SU-DHL-6 (cell line): Measurements from ENCODE around the gene C9orf43.
"Not testable (repeated sequence)": the region's sequence is repeated elsewhere in the genome, so short reads cannot be mapped to it uniquely, and the experiment has no call there.

Experiments used
- H2AFZ ChIP-seq: fragments of 200-600 bp; sonication (generic); 2 replicates; pipeline ENCODE4 v1.6.1; 2014; ENCODE audit warnings: low read depth, mild to moderate bottlenecking, moderate library complexity, mixed read lengths, antibody characterized with exemption, low read length; ENCODE audit not compliant: severe bottlenecking
- H3F3A ChIP-seq: fragments of 200-600 bp; shearing (Covaris generic); 2 replicates; pipeline ENCODE4 v1.6.0; 2016; ENCODE audit warnings: antibody characterized with exemption, mild to moderate bottlenecking; ENCODE audit not compliant: insufficient read depth
- H3K27ac ChIP-seq: fragments of 200-600 bp; sonication (generic); 2 replicates; pipeline ENCODE4 v1.5.1; 2016; ENCODE audit warnings: low read depth, mild to moderate bottlenecking, low read length, moderate library complexity, mixed read lengths
- H3K27me3 ChIP-seq: fragments of 200-600 bp; sonication (generic), shearing (Covaris generic); 2 replicates; pipeline ENCODE4 v1.6.0; 2014; ENCODE audit warnings: mild to moderate bottlenecking, low read length
- H3K36me3 ChIP-seq: fragments of 200-600 bp; sonication (generic); 2 replicates; pipeline ENCODE4 v1.6.1; 2014; ENCODE audit warnings: mild to moderate bottlenecking, low read length, mixed read lengths
- H3K4me2 ChIP-seq: fragments of 300-600, 200-600 bp; shearing (Covaris generic), sonication (generic); 2 replicates; pipeline ENCODE4 v1.6.0; 2014; ENCODE audit warnings: low read length, low read depth, mild to moderate bottlenecking; ENCODE audit not compliant: poor library complexity, severe bottlenecking
- H3K4me3 ChIP-seq: fragments of 200-600 bp; sonication (generic); 2 replicates; pipeline ENCODE4 v1.5.1; 2014; ENCODE audit warnings: antibody characterized with exemption, low read length, mild to moderate bottlenecking, mixed read lengths; ENCODE audit not compliant: insufficient read depth, poor library complexity, severe bottlenecking
- H3K79me2 ChIP-seq: fragments of 200-600 bp; sonication (generic); 2 replicates; pipeline ENCODE4 v1.6.1; 2014; ENCODE audit warnings: mild to moderate bottlenecking, low read length, moderate library complexity; ENCODE audit not compliant: insufficient read depth
- H3K9ac ChIP-seq: fragments of 200-600 bp; sonication (generic); 2 replicates; pipeline ENCODE4 v1.7.0; 2014; ENCODE audit warnings: mild to moderate bottlenecking, low read length
- H3K9me2 ChIP-seq: fragments of 200-600 bp; sonication (generic); replicated peaks from 2 replicates; pipeline ENCODE4 v1.6.1; 2014; ENCODE audit warnings: low read length; ENCODE audit not compliant: insufficient read depth
- H3K9me3 ChIP-seq: fragments of 200-600 bp; sonication (generic); 2 replicates; pipeline ENCODE4 v1.6.1; 2014; ENCODE audit warnings: low read length, mixed read lengths; ENCODE audit not compliant: insufficient read depth
- H4K20me1 ChIP-seq: fragments of 200-600 bp; sonication (generic); 2 replicates; pipeline ENCODE4 v1.6.1; 2014; ENCODE audit warnings: low read depth, mild to moderate bottlenecking, antibody characterized with exemption, low read length, moderate library complexity, mixed read lengths
- EZH2phosphoT487 ChIP-seq: fragments of 200-600 bp; sonication (generic), shearing (Covaris generic); conservative IDR thresholded peaks from 2 replicates; pipeline ENCODE4 v1.6.1; 2018; ENCODE audit warnings: mild to moderate bottlenecking, antibody characterized with exemption, low read length, moderate library complexity, mixed read lengths
- TF ChIP-seq, protein P1 (sequence below): fragments of 200-600 bp; sonication (generic); IDR thresholded peaks from one replicate; pipeline ENCODE4 v1.5.1; 2017; ENCODE audit warnings: antibody characterized with exemption, mild to moderate bottlenecking, low read length, moderate library complexity; ENCODE audit not compliant: insufficient read depth, poor library complexity, severe bottlenecking

The C9orf43 gene

GRCh38 chr9:113403646-113404045, 6.9 kb upstream of the C9orf43 start:
- no peaks in the 10 kb centered on the region for H3K9me3 ChIP-seq
- H3K4me3 ChIP-seq: no peak overlapping the region
- H3K4me2 ChIP-seq: no peak overlapping the region
- H3F3A ChIP-seq: peaks cover 16% of the 10 kb centered on the region
- TF ChIP-seq EZH2phosphoT487: no peak
- TF ChIP-seq, protein P1, sequence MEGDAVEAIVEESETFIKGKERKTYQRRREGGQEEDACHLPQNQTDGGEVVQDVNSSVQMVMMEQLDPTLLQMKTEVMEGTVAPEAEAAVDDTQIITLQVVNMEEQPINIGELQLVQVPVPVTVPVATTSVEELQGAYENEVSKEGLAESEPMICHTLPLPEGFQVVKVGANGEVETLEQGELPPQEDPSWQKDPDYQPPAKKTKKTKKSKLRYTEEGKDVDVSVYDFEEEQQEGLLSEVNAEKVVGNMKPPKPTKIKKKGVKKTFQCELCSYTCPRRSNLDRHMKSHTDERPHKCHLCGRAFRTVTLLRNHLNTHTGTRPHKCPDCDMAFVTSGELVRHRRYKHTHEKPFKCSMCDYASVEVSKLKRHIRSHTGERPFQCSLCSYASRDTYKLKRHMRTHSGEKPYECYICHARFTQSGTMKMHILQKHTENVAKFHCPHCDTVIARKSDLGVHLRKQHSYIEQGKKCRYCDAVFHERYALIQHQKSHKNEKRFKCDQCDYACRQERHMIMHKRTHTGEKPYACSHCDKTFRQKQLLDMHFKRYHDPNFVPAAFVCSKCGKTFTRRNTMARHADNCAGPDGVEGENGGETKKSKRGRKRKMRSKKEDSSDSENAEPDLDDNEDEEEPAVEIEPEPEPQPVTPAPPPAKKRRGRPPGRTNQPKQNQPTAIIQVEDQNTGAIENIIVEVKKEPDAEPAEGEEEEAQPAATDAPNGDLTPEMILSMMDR: no peak
- no peaks in the 10 kb centered on the region for H4K20me1 ChIP-seq
- no peak overlapping the region for H3K27ac ChIP-seq
- H2AFZ ChIP-seq: no peak overlapping the region
- no peaks in the 10 kb centered on the region for H3K27me3 ChIP-seq
- peaks cover 23% of the 10 kb centered on the region; the same call in 1 of the 2 replicates for H3K79me2 ChIP-seq
- no peaks in the 10 kb centered on the region for H3K9me2 ChIP-seq
- no peak overlapping the region for H3K9ac ChIP-seq
- peaks cover 7% of the 10 kb centered on the region; the same call in 1 of the 2 replicates for H3K36me3 ChIP-seq

DNA sequence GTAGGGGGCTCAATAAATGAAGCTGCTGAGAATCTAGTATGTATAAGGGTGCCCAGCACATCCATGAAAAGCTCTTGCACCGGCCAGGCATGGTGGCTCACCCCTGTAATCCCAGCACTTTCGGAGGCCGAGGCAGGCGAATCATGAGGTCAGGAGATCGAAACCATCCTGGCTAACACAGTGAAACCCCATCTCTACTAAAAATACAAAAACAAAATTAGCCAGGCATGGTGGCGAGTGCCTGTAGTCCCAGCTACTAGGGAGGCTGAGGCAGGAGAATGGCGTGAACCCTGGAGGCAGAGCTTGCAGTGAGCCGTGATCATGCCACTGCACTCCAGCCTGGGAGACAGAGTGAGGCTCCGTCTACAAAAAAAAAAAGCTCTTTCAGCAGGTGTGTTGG, 4.2 kb upstream of the C9orf43 start:
- Histone ChIP-seq H3K79me2 (peaks cover 28% of the 10 kb centered on the region), H3F3A (peaks cover 19% of the 10 kb centered on the region)
- not testable (repeated sequence) for H4K20me1 ChIP-seq, H3K4me2 ChIP-seq, H3K4me3 ChIP-seq, H3K27me3 ChIP-seq, H2AFZ ChIP-seq, H3K9ac ChIP-seq, H3K36me3 ChIP-seq, H3K27ac ChIP-seq, H3K9me2 ChIP-seq, H3K9me3 ChIP-seq

DNA sequence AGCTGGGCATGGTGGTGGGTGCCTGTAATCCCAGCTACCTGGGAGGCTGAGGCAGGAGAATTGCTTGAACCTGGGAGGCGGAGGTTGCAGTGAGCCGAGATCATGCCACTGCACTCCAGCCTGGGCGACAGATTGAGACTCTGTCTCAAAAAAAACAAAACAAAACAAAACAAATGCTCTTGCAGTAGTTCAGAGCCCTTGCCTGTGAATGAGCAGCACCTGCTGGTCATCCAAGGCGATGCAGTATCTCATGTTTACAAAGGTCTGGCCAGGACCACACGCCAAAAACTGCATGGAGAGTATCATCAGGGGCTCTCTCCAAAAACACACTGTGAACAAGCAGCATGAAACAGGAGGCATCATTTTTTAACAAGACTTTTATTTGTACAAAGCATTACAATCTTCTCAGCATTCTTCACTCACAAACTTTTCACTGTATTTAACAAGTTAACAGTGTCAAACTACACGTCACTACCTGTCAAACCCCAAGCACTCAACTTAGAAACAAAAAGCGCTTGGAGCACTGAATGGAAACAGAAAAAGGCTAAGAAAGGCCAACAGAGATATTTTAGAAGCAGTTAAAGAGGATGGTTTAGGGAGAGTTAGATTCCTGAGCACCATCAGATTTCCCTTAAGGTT, 3.6 kb upstream of the C9orf43 start:
- H2AFZ ChIP-seq, H3K9me2 ChIP-seq, H3K4me3 ChIP-seq, H3K9me3 ChIP-seq, H4K20me1 ChIP-seq, H3K27me3 ChIP-seq, H3K36me3 ChIP-seq: not testable (repeated sequence)
- peak overlapping the region; percentile 87; the same call in 1 of the 2 replicates for H3K9ac ChIP-seq
- H3K79me2 ChIP-seq: peaks cover 28% of the 10 kb centered on the region
- H3K27ac ChIP-seq: peak overlapping the region; percentile 19; the same call in 1 of the 2 replicates
- peaks cover 19% of the 10 kb centered on the region for H3F3A ChIP-seq
- peak overlapping the region; percentile 73 for H3K4me2 ChIP-seq

- H3F3A ChIP-seq: peaks cover 19% of the 10 kb centered on the region
- H3K9me3 ChIP-seq: no peaks in the 10 kb centered on the region
- H3K4me2 ChIP-seq: peak overlapping the region; percentile 73
- H3K79me2 ChIP-seq: peaks cover 28% of the 10 kb centered on the region
- TF ChIP-seq EZH2phosphoT487: no peak
- TF ChIP-seq, protein P1: no peak
- H3K27ac ChIP-seq: peak overlapping the region; percentile 92
- H3K36me3 ChIP-seq: peaks cover 9% of the 10 kb centered on the region; the same call in 1 of the 2 replicates
- peak overlapping the region; percentile 87 for H3K9ac ChIP-seq
- H3K9me2 ChIP-seq: no peaks in the 10 kb centered on the region
- no peaks in the 10 kb centered on the region for H4K20me1 ChIP-seq
- H3K4me3 ChIP-seq: peak overlapping the region; percentile 88
- no peaks in the 10 kb centered on the region for H3K27me3 ChIP-seq
- no peak overlapping the region for H2AFZ ChIP-seq
Measured at GRCh38 chr9:113409481-113409880, 1.1 kb upstream of the C9orf43 start.
